Thymus (tissue), 11 donors: ENCODE data around the gene MCL1. TPM values are rescaled to one million over a fixed set of nuclear protein-coding genes. Genes with fewer than 3 reads are reported as not detected.

Source experiments
- DNase-seq, 9 donors: peaks; one replicate each; pipeline ENCODE4 v3.0.0-alpha.2; 2013; ENCODE audit warnings: low spot score in 9 of 9, low read depth in 6 of 9, missing footprints in 1 of 9
- H3K27ac ChIP-seq, 2 donors: one replicate each; pipeline ENCODE4 v1.5.1; 2013; ENCODE audit warnings: control low read depth in 1 of 2, low read depth in 1 of 2, low read length in 1 of 2, mild to moderate bottlenecking in 1 of 2, moderate library complexity in 1 of 2
- H3K27me3 ChIP-seq, 2 donors: one replicate each; pipeline ENCODE4 v1.5.1; 2013; ENCODE audit warnings: low read length in 1 of 2; ENCODE audit not compliant: control insufficient read depth in 2 of 2, insufficient read depth in 1 of 2
- H3K36me3 ChIP-seq, 2 donors: one replicate each; pipeline ENCODE4 v1.5.1; 2013; ENCODE audit warnings: low read length in 1 of 2, mild to moderate bottlenecking in 1 of 2, moderate library complexity in 1 of 2; ENCODE audit not compliant: control insufficient read depth in 2 of 2, insufficient read depth in 2 of 2
- H3K4me1 ChIP-seq, 2 donors: one replicate each; pipeline ENCODE4 v1.5.1; 2013; ENCODE audit warnings: low read length in 2 of 2; ENCODE audit not compliant: control insufficient read depth in 2 of 2, insufficient read depth in 2 of 2
- H3K4me3 ChIP-seq, 2 donors: one replicate each; pipeline ENCODE4 v1.5.1; 2013; ENCODE audit warnings: low read length in 2 of 2, control low read depth in 1 of 2, mild to moderate bottlenecking in 1 of 2
- H3K9me3 ChIP-seq, 2 donors: one replicate each; pipeline ENCODE4 v1.5.1; 2013; ENCODE audit warnings: low read length in 1 of 2, mild to moderate bottlenecking in 1 of 2; ENCODE audit not compliant: control insufficient read depth in 2 of 2, insufficient read depth in 1 of 2
- WGBS: extraction: QIAGEN DNeasy Blood & Tissue Kit; methylation state at CpG from one replicate; pipeline ENCODE4 v1.1.7; 2013; 5-methylcytosine and 5-hydroxymethylcytosine counted together
- polyA plus RNA-seq: library from polyadenylated mRNA; stranded (reverse); fragments of 200-250 nt; gene quantifications from one replicate; pipeline ENCODE4 v1.2.3, GENCODE V29; 2013
- total RNA-seq: library from RNA; stranded (reverse); fragments of 120-200 nt; gene quantifications from one replicate; pipeline ENCODE4 v1.2.4, GENCODE V29; 2013
- donor health status: healthy.

The MCL1 gene
- total and polyA plus RNA-seq, 2 donors = 129 to 200 TPM

- no peak overlapping the region for H3K4me3 ChIP-seq
- no peaks in the 10 kb centered on the region for H3K9me3 ChIP-seq
- H3K36me3 ChIP-seq = peaks cover 47 to 88% of the 10 kb centered on the region in 2 donors
- DNase-seq = peak in 7 of 9 donors; percentile 38 to 79 (median 47)
- H3K27ac ChIP-seq = peak overlapping the region; percentile 19 to 22
- 80% methylated on average over 8 of the region's 8 CpGs for WGBS
- no peaks in the 10 kb centered on the region for H3K27me3 ChIP-seq
- H3K4me1 ChIP-seq = peaks cover 0 to 5% of the 10 kb centered on the region in 2 donors
Measured at GRCh38 chr1:150621497-150622302, 42.3 kb upstream of the MCL1 start.

GRCh38 chr1:150620919-150621318 is 41.5 kb upstream of the MCL1 start:
- Histone ChIP-seq H3K4me1 (peaks cover 0 to 5% of the 10 kb centered on the region in 2 donors), H3K9me3 (no peaks in the 10 kb centered on the region), H3K4me3 (no peak overlapping the region), H3K27ac (no peak overlapping the region), H3K36me3 (peaks cover 40 to 87% of the 10 kb centered on the region in 2 donors), H3K27me3 (no peaks in the 10 kb centered on the region)
- DNase-seq = no peak
- over 99% methylated on average over 2 of the region's 2 CpGs for WGBS

- Histone ChIP-seq H3K36me3 (peaks cover 39 to 86% of the 10 kb centered on the region in 2 donors), H3K4me3 (no peak overlapping the region), H3K4me1 (peaks cover 0 to 5% of the 10 kb centered on the region in 2 donors), H3K9me3 (no peaks in the 10 kb centered on the region), H3K27me3 (no peaks in the 10 kb centered on the region), H3K27ac (no peak overlapping the region)
- DNase-seq = no peak
- WGBS = 87% methylated on average over 4 of the region's 4 CpGs
Measured at GRCh38 chr1:150619576-150620509, 40.4 kb upstream of the MCL1 start.

GRCh38 chr1:150615346-150616201 is 36.2 kb upstream of the MCL1 start:
- WGBS = 88% methylated on average over 12 of the region's 12 CpGs
- H3K9me3 ChIP-seq = no peaks in the 10 kb centered on the region
- no peak overlapping the region for H3K4me3 ChIP-seq
- H3K27me3 ChIP-seq = no peaks in the 10 kb centered on the region
- H3K27ac ChIP-seq = peak overlapping the region in 1 of 2 donors; percentile 55
- H3K4me1 ChIP-seq = peaks cover 0 to 12% of the 10 kb centered on the region in 2 donors
- DNase-seq = peak in 1 of 9 donors; percentile 33
- H3K36me3 ChIP-seq = peaks cover 25 to 66% of the 10 kb centered on the region in 2 donors

- peak overlapping the region; percentile 32 to 75 for H3K27ac ChIP-seq
- 54% methylated on average over 12 of the region's 12 CpGs for WGBS
- H3K36me3 ChIP-seq = peaks cover 17 to 44% of the 10 kb centered on the region in 2 donors
- H3K27me3 ChIP-seq = no peaks in the 10 kb centered on the region
- no peaks in the 10 kb centered on the region for H3K9me3 ChIP-seq
- H3K4me1 ChIP-seq = peaks cover 0 to 12% of the 10 kb centered on the region in 2 donors
- peak in 1 of 9 donors; percentile 41 for DNase-seq
- no peak overlapping the region for H3K4me3 ChIP-seq
Measured at GRCh38 chr1:150613061-150613920, 33.9 kb upstream of the MCL1 start.

- Histone ChIP-seq H3K36me3 (peaks cover 13 to 37% of the 10 kb centered on the region in 2 donors), H3K9me3 (no peaks in the 10 kb centered on the region), H3K27me3 (no peaks in the 10 kb centered on the region), H3K4me1 (peaks cover 0 to 12% of the 10 kb centered on the region in 2 donors), H3K4me3 (no peak overlapping the region), H3K27ac (peak overlapping the region; percentile 63 to 80)
- no peak for DNase-seq
- WGBS = 98% methylated on average over 3 of the region's 3 CpGs
Measured at GRCh38 chr1:150612014-150612345, 32.6 kb upstream of the MCL1 start.

- Histone ChIP-seq H3K4me3 (no peak overlapping the region), H3K27me3 (no peaks in the 10 kb centered on the region), H3K36me3 (peaks cover 14 to 26% of the 10 kb centered on the region in 2 donors), H3K9me3 (no peaks in the 10 kb centered on the region), H3K4me1 (peaks cover 0 to 12% of the 10 kb centered on the region in 2 donors), H3K27ac (peak overlapping the region; percentile 32 to 65)
- no peak for DNase-seq
- WGBS = 97% methylated on average over 4 of the region's 4 CpGs
Measured at GRCh38 chr1:150610576-150610975, 31.2 kb upstream of the MCL1 start.

- WGBS = 94% methylated on average over 2 of the region's 2 CpGs
- Histone ChIP-seq H3K4me1 (peaks cover 0 to 12% of the 10 kb centered on the region in 2 donors), H3K4me3 (no peak overlapping the region), H3K27me3 (no peaks in the 10 kb centered on the region), H3K27ac (no peak overlapping the region), H3K9me3 (no peaks in the 10 kb centered on the region), H3K36me3 (peaks cover 10 to 19% of the 10 kb centered on the region in 2 donors)
- no peak for DNase-seq
Measured at GRCh38 chr1:150609732-150610131, 30.3 kb upstream of the MCL1 start.
